Testis (tissue), 3 donors: ENCODE data around the gene NUCB2. TPM values are rescaled to one million over a fixed set of nuclear protein-coding genes. Genes with fewer than 3 reads are reported as not detected.

Experiments
- DNase-seq: peaks from one replicate; pipeline ENCODE4 v3.0.0-alpha.2; 2019
- H3K27ac ChIP-seq, 2 donors: fragments of 200-600 bp; sonication (generic); one replicate each; pipeline ENCODE4 v1.5.1; 2019
- H3K27me3 ChIP-seq: fragments of 200-600 bp; sonication (generic); one replicate; pipeline ENCODE4 v1.5.1; 2019
- H3K36me3 ChIP-seq: fragments of 200-600 bp; sonication (generic); one replicate; pipeline ENCODE4 v1.5.1; 2017; ENCODE audit warnings: low read depth; ENCODE audit errors: missing control alignments
- H3K4me1 ChIP-seq: fragments of 200-600 bp; sonication (generic); one replicate; pipeline ENCODE4 v1.5.1; 2019
- H3K4me3 ChIP-seq, 2 donors: fragments of 200-600 bp; sonication (generic); one replicate each; pipeline ENCODE4 v1.5.1; 2017 to 2019
- H3K9me3 ChIP-seq: fragments of 200-600 bp; sonication (generic); one replicate; pipeline ENCODE4 v1.5.1; 2017
- POLR2A ChIP-seq: fragments of 450-650 bp; IDR thresholded peaks from one replicate; pipeline ENCODE4 v1.6.1; 2017; ENCODE audit warnings: antibody characterized with exemption, mild to moderate bottlenecking, moderate library complexity
- WGBS, 2 donors: methylation state at CpG; one replicate each; pipeline ENCODE4 v1.1.5; 2018; 5-methylcytosine and 5-hydroxymethylcytosine counted together
- intact Hi-C: fragments of 100-400 bp; cut with DNase I; formaldehyde crosslinking; loops from one replicate; pipeline ENCODE4 v1.15.1; 2023; ENCODE audit warnings: low total_unique reads
- polyA plus RNA-seq: library from polyadenylated mRNA; stranded (reverse); fragments of 350-450 nt; fragmentation: Illumina TruSeq; extraction: RNeasy Lipid Tissue Mini Kit (QIAGEN cat#74804); gene quantifications from one replicate; pipeline ENCODE4 v1.2.3, GENCODE V29; 2014; ENCODE audit warnings: low read depth, low replicate concordance; ENCODE audit not compliant: insufficient read depth
- total RNA-seq, 2 donors: library from RNA; depleted of rRNA; stranded (reverse); fragments of >200 nt; gene quantifications; one replicate each; pipeline ENCODE4 v1.2.3, GENCODE V29; 2016
- TF ChIP-seq, protein P1 (sequence below), 3 experiments: fragments of 450-650 bp in 2 of 3; fragments of 200-600 bp in 1 of 3; sonication (generic) in 1 of 3; IDR thresholded peaks; one replicate each; pipeline ENCODE4 v1.5.1; 2016 to 2019; ENCODE audit warnings: antibody characterized with exemption in 3 of 3, mild to moderate bottlenecking in 2 of 3, moderate library complexity in 1 of 3

NUCB2 gene
- total and polyA plus RNA-seq, 3 donors from 2014 or later: 86.1 to 186 (median 138) TPM

DNA sequence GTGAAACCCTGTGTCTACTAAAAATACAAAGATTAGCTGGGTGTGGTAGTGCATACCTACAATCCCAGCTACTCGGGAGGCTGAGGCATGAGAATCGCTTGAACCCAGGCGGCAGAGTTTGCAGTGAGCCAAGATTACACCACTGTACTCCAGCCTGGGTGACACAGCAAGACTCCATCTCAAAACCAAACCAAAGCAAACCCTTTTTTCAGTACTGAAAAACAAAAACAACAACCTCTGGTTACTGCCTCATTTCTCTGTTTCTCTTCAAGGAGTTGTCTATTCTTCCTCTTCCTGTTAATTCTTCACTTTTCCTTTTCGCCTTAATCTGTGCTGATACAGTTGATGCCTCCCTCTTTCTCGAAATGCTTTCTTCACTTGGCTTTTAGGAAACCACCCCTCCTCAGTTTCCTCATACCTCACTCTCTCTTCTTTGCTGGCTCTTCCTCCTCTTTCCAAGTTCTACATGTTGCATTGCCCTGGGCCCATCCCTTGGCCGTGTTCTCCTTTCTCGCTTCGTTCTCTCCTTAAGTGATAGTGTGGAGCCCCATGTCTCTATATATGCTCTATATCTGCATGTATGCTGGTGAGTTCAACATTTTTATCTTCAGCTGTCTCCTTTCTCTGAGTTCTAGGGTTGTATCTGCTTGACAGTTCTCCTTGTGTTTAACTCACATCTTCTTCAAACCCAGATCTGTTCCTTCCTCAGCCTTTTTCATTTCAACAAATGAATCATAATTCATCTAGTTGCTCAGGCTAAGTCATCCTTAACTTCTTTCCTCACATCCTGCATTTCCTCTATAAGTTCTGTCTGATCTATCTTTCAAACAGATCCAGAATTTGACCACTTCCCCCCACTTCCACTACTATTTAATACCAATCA is 37.1 kb downstream of the NUCB2 start:
- H3K9me3 ChIP-seq: no peaks in the 10 kb centered on the region
- no peaks in the 10 kb centered on the region for H3K27me3 ChIP-seq
- no peak overlapping the region for H3K27ac ChIP-seq
- DNase-seq: no peak
- TF ChIP-seq POLR2A: no peak
- TF ChIP-seq, protein P1, sequence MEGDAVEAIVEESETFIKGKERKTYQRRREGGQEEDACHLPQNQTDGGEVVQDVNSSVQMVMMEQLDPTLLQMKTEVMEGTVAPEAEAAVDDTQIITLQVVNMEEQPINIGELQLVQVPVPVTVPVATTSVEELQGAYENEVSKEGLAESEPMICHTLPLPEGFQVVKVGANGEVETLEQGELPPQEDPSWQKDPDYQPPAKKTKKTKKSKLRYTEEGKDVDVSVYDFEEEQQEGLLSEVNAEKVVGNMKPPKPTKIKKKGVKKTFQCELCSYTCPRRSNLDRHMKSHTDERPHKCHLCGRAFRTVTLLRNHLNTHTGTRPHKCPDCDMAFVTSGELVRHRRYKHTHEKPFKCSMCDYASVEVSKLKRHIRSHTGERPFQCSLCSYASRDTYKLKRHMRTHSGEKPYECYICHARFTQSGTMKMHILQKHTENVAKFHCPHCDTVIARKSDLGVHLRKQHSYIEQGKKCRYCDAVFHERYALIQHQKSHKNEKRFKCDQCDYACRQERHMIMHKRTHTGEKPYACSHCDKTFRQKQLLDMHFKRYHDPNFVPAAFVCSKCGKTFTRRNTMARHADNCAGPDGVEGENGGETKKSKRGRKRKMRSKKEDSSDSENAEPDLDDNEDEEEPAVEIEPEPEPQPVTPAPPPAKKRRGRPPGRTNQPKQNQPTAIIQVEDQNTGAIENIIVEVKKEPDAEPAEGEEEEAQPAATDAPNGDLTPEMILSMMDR (IDR thresholded peaks at IDR 0.05): no peak
- no peaks in the 10 kb centered on the region for H3K36me3 ChIP-seq
- H3K4me3 ChIP-seq: no peak overlapping the region
- no peaks in the 10 kb centered on the region for H3K4me1 ChIP-seq
- 92 to 96% methylated on average over 8 of the region's 8 CpGs for WGBS, 2 donors
- intact Hi-C loops: no loop called here

GRCh38 chr11:17314232-17314547 is 37.7 kb downstream of the NUCB2 start:
- no peak for DNase-seq
- Histone ChIP-seq H3K4me1 (no peaks in the 10 kb centered on the region), H3K27me3 (no peaks in the 10 kb centered on the region), H3K4me3 (no peak overlapping the region), H3K9me3 (no peaks in the 10 kb centered on the region), H3K27ac (no peak overlapping the region), H3K36me3 (no peaks in the 10 kb centered on the region)
- intact Hi-C loops: no loop called here
- TF ChIP-seq, protein P1 (IDR thresholded peaks at IDR 0.05): no peak
- TF ChIP-seq POLR2A: no peak
- WGBS, 2 donors: 57 to 58% methylated on average over 1 of the region's 1 CpG

DNA sequence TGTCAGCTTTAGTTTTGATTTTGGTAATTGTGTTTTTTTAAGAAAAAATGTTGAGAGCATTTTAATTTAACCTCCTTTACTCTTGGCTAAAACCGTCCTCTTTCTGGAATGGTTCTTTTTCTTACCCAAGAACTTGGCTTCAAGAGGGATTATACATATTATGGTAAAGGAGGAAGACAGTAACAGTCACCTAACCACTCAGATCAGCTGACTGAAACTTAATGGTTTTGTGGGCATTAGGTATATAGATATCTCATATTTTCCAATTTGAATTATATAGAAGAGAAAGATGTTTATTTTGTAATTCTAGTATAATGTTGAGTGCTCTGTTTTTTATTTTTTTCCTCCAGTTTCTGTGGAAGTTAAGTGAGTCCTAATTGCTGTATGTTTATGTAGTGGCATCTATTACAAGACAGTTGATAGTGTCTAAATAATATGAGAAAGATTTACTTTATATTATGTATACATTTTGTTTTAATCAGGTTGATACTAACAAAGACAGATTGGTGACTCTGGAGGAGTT is 38.4 kb downstream of the NUCB2 start:
- Histone ChIP-seq H3K36me3 (no peaks in the 10 kb centered on the region), H3K4me1 (no peaks in the 10 kb centered on the region), H3K27me3 (no peaks in the 10 kb centered on the region), H3K4me3 (no peak overlapping the region), H3K27ac (no peak overlapping the region), H3K9me3 (no peaks in the 10 kb centered on the region)
- no peak for DNase-seq
- intact Hi-C loops: no loop called here
- WGBS, 2 donors: 81 to 88% methylated on average over 1 of the region's 1 CpG
- TF ChIP-seq POLR2A: no peak
- TF ChIP-seq, protein P1 (IDR thresholded peaks at IDR 0.05): no peak

DNA sequence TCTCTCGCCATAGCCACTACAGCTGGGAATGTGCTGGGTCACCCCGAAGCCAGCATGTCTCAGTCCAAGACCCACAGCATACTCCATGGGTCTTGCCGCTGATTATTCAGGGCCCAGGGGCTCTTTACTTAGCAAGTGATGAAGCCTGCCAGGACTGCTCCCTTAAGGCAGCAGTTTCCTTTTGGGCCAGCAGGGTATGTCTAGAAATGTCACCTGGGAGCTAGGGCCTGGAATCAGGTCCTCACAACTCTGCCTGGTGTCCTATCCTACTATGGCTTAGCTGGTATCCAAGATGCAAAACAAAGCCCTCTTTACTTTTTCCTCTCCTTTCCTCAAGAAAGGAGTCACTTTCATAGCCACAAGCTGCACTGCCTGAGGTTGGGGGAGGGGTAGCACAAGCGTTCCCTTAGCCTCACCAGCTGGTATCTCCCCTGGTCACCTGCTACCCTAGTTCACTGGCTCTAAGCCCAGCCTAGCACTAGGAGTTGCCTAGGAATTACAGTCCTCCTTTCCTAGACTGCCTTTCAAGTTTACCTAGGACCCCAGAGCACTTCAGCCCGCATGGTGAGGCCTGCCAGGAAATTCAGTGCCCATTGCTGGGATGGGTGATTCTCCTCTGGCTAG is 52.4 kb downstream of the NUCB2 start:
- TF ChIP-seq, protein P1 (IDR thresholded peaks at IDR 0.05): no peak
- no peak for TF ChIP-seq POLR2A
- DNase-seq: no peak
- intact Hi-C loops: no loop called here
- no peaks in the 10 kb centered on the region for H3K27me3 ChIP-seq
- no peak overlapping the region for H3K27ac ChIP-seq
- H3K4me1 ChIP-seq: no peaks in the 10 kb centered on the region
- no peak overlapping the region for H3K4me3 ChIP-seq
- 92 to 94% methylated on average over 3 to 5 of the region's 5 CpGs for WGBS, 2 donors
- H3K9me3 ChIP-seq: no peaks in the 10 kb centered on the region
- no peaks in the 10 kb centered on the region for H3K36me3 ChIP-seq
